Upper lobe of right lung (tissue), 1 donor: Measurements from ENCODE around the gene RAD51B. TPM values are rescaled to one million over a fixed set of nuclear protein-coding genes. Genes with fewer than 3 reads are reported as not detected.

Source experiments
- ATAC-seq: fragments of 200-7000 bp; cut with Tn5 transposase; one replicate; pipeline ENCODE4 v1.9.1; 2020; ENCODE audit warnings: mild to moderate bottlenecking, moderate library complexity
- DNase-seq: peaks from one replicate; pipeline ENCODE4 v3.0.0-alpha.2; 2020
- H3K27ac ChIP-seq: fragments of 200-600 bp; one replicate; pipeline ENCODE4 v1.8.0; 2022
- H3K27me3 ChIP-seq: fragments of 200-600 bp; one replicate; pipeline ENCODE4 v1.8.0; 2022; ENCODE audit warnings: mild to moderate bottlenecking
- H3K36me3 ChIP-seq: fragments of 200-600 bp; one replicate; pipeline ENCODE4 v1.8.0; 2022
- H3K4me1 ChIP-seq: fragments of 200-600 bp; one replicate; pipeline ENCODE4 v1.8.0; 2022
- H3K4me3 ChIP-seq: fragments of 200-600 bp; one replicate; pipeline ENCODE4 v1.8.0; 2022; ENCODE audit warnings: mild to moderate bottlenecking
- H3K9me3 ChIP-seq: fragments of 200-600 bp; one replicate; pipeline ENCODE4 v1.8.0; 2022
- intact Hi-C: fragments of 100-400 bp; cut with DNase I; formaldehyde crosslinking; loops from one replicate; pipeline ENCODE4 v1.11.0; 2022
- total RNA-seq: library from RNA; stranded (reverse); fragmentation: NEBNext Ultra II Directional; extraction: Animal tissue kit (Norgen Biotek cat#: 25700); gene quantifications from one replicate; pipeline ENCODE4 v1.2.1, GENCODE V29; 2021
- TF ChIP-seq, protein P1 (sequence below): fragments of 200-600 bp; IDR thresholded peaks from one replicate; pipeline ENCODE4 v1.8.0; 2022; ENCODE audit warnings: antibody characterized with exemption
- donor health status: DM: no; HTN: yes; CAD: no; lungs with severe emphysema.

RAD51B gene
- total RNA-seq, 1 donor from 2014 or later, result 11.5 TPM

DNA sequence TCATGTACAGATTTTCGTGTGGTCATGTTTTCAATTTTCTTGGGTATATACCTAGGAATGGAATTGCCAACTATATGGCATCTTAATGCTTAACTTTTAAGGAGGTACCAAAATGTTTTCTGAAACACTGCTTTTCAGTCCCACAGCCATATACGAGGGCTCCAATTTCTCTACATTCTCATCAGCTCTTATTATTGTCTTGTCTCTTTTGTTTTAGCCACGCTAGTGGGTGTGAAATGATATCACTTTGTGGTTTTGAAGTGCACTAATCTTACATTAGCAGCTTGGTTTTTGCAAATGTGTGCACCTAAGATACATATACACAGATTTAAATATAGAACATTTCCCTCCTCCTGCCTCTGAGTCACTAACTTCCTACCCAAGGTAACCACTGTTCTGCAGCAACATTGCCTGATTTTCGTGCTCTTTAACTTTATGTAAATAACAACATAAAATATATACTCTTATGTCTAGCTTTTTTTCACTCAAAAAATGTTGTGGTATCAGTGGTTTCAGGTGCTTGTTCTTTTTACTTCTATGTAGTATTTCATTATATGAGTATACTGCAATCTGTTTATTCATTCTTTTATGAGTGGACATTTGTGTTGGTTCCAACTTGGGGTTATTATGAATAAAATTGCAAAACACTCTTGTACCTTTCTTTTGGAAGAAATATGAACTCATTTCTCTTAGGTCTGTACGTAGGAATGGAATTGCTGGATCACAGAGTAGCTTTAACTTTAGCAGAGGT, 900.2 kb downstream of the RAD51B start:
- intact Hi-C loops, result no loop called here
- no peak for DNase-seq
- Histone ChIP-seq H3K4me3 (no peak overlapping the region), H3K27me3 (no peaks in the 10 kb centered on the region), H3K9me3 (no peaks in the 10 kb centered on the region), H3K36me3 (no peaks in the 10 kb centered on the region), H3K27ac (no peak overlapping the region), H3K4me1 (no peaks in the 10 kb centered on the region)
- TF ChIP-seq, protein P1, sequence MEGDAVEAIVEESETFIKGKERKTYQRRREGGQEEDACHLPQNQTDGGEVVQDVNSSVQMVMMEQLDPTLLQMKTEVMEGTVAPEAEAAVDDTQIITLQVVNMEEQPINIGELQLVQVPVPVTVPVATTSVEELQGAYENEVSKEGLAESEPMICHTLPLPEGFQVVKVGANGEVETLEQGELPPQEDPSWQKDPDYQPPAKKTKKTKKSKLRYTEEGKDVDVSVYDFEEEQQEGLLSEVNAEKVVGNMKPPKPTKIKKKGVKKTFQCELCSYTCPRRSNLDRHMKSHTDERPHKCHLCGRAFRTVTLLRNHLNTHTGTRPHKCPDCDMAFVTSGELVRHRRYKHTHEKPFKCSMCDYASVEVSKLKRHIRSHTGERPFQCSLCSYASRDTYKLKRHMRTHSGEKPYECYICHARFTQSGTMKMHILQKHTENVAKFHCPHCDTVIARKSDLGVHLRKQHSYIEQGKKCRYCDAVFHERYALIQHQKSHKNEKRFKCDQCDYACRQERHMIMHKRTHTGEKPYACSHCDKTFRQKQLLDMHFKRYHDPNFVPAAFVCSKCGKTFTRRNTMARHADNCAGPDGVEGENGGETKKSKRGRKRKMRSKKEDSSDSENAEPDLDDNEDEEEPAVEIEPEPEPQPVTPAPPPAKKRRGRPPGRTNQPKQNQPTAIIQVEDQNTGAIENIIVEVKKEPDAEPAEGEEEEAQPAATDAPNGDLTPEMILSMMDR, result no peak
- ATAC-seq, result no peak

DNA sequence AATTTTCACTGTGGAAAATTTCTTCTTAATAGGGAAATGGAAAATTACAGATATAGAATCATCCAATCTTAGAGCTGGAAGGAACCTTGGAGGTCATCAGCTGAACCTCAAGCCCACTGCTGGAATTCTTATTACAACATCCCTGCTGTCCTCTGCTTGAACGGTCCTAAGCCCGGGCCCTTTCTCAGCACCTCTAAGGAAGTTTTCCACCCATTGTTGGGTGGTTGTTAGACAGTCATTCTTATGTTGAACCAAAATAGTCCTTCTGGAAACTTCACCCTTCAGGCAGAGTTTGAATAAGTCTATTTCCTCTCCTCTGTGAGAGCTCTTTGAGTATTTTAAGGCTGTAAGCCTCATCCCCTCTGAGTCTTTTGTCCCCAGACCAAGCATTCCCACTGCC, 902.6 kb downstream of the RAD51B start:
- TF ChIP-seq, protein P1, result no peak
- Histone ChIP-seq H3K27ac (no peak overlapping the region), H3K36me3 (no peaks in the 10 kb centered on the region), H3K4me1 (no peaks in the 10 kb centered on the region), H3K4me3 (no peak overlapping the region), H3K27me3 (no peaks in the 10 kb centered on the region), H3K9me3 (no peaks in the 10 kb centered on the region)
- intact Hi-C loops, result no loop called here
- no peak for ATAC-seq
- DNase-seq, result no peak

DNA sequence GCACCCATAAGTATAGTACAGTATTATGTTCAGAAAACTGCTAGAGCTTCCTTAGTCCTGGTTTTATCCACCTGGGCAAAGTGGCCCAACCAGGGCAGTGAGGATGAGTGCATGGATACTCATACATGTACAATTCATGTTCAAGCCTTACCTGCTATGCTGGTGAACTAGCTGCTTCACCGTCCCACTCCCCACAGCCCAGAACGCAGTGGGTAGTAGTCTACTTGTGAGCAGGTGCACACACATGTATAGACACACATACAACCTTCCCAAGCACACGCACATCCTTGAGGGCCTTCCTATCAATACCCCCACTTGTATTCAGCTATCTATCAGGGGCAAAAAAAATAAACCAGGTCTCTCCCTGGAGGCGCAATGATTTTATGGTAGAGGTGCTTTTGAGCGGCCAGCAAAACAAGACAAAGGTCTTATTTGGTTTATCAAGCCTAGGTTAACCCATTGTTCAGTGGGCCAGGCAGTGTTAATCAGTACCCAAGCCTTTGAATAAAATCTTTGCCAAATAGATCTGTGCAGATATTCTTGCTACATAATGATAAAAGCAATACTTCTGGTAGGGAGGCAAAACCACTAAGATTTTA, 903.5 kb downstream of the RAD51B start:
- intact Hi-C loops, result no loop called here
- H3K4me1 ChIP-seq, result no peaks in the 10 kb centered on the region
- no peak overlapping the region for H3K4me3 ChIP-seq
- DNase-seq, result no peak
- no peaks in the 10 kb centered on the region for H3K36me3 ChIP-seq
- no peak for ATAC-seq
- no peaks in the 10 kb centered on the region for H3K9me3 ChIP-seq
- no peaks in the 10 kb centered on the region for H3K27me3 ChIP-seq
- no peak overlapping the region for H3K27ac ChIP-seq
- TF ChIP-seq, protein P1, result no peak

DNA sequence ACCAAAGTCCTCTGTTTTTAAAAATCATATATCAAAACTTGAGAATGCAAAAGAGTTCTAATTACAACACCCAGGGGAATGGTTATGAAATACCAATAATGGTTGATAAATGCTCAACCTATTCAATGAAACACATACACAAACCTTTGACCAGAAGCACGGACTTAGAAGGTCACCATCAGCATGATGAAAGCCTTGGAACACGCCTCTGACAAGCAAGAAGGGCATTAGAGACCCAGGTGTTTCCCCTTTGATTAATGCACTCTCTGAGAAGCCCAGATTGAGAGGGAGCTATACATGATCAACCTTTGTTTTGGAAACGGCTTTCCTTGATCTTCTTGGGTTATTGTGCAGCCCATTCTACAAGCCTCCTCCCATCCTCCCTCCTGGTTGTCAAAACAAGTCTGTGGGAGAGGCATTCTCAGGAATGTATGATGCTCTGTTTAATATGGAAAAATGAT, 904.3 kb downstream of the RAD51B start:
- TF ChIP-seq, protein P1, result no peak
- Histone ChIP-seq H3K27ac (no peak overlapping the region), H3K4me1 (no peaks in the 10 kb centered on the region), H3K27me3 (no peaks in the 10 kb centered on the region), H3K9me3 (no peaks in the 10 kb centered on the region), H3K36me3 (no peaks in the 10 kb centered on the region), H3K4me3 (no peak overlapping the region)
- DNase-seq (no peak), ATAC-seq (no peak)
- intact Hi-C loops, result no loop called here

DNA sequence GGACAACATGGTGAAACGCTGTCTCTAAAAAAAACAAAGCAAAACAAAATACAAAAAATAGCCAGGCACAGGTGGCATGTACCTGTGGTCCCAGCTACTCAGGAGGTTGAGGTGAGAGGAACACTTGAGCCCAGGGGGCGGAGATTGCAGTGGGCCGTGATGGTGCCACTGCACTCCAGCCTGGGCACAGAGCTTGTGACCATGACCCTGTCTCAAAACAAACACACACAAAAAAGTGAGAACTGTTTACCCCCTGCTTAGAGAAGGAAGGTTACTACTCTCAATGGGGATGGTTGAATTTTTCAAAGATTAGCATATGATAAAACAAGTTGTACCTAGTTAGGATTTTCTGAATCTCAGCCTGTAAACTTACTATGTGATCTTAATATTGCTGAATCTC, 905.3 kb downstream of the RAD51B start:
- H3K9me3 ChIP-seq, result no peaks in the 10 kb centered on the region
- intact Hi-C loops, result no loop called here
- H3K27me3 ChIP-seq, result no peaks in the 10 kb centered on the region
- H3K36me3 ChIP-seq, result no peaks in the 10 kb centered on the region
- TF ChIP-seq, protein P1, result no peak
- H3K4me1 ChIP-seq, result no peaks in the 10 kb centered on the region
- H3K4me3 ChIP-seq, result no peak overlapping the region
- ATAC-seq (no peak), DNase-seq (no peak)
- H3K27ac ChIP-seq, result no peak overlapping the region
